Measurements from ENCODE around the gene AGPS.
"Not testable (repeated sequence)": the region's sequence is repeated elsewhere in the genome, so short reads cannot be mapped to it uniquely, and the experiment has no call there.

Gene AGPS

DNA sequence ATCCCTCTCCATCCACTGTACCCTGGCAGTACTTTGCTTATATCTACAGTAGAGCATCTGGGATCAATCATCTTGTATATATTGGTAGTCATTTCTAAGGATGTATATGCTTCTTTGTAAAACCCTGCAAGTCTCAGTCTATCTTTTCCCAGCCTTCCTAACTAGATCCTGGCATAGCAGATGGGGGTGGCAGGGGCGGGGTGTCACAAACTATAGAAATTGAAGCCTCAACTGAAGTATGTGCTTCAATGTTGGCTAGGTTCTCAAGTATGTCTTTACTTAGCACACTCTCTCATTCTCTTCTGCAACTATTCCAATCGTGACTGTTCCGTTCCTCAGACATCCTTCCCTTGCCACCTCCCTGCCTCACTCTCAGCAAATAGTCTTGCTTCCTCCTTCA, 30.1 kb upstream of the AGPS start:
- TF ChIP-seq, protein P1, sequence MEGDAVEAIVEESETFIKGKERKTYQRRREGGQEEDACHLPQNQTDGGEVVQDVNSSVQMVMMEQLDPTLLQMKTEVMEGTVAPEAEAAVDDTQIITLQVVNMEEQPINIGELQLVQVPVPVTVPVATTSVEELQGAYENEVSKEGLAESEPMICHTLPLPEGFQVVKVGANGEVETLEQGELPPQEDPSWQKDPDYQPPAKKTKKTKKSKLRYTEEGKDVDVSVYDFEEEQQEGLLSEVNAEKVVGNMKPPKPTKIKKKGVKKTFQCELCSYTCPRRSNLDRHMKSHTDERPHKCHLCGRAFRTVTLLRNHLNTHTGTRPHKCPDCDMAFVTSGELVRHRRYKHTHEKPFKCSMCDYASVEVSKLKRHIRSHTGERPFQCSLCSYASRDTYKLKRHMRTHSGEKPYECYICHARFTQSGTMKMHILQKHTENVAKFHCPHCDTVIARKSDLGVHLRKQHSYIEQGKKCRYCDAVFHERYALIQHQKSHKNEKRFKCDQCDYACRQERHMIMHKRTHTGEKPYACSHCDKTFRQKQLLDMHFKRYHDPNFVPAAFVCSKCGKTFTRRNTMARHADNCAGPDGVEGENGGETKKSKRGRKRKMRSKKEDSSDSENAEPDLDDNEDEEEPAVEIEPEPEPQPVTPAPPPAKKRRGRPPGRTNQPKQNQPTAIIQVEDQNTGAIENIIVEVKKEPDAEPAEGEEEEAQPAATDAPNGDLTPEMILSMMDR (IDR thresholded peaks at IDR 0.05; ENCODE audit: low read depth, low read length, missing control alignments) = no peak
- DNase-seq (ENCODE audit: extremely low read depth, low read depth) = no peak
- H3K4me3 ChIP-seq (replicated peaks; ENCODE audit: low read depth, low read length) = no peak overlapping the region

DNA sequence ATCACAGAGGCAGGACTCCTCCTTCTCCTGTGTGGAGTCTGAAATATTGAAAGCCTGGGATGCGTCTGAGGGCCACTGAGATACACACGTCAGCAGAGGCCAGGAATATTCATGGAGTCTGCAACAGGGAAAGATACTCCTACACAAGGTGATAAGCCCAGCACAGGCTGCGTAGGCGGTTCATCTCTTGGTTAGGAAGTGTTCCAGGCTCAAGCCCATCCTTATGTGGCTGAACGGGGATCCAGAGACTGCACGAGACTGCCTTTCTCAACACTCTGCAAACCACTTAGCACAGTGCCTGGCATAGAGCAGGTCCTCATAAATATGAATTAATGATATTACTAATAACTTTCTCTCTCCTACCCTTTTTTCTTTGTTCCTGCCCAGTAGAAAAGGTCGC, 29.2 kb upstream of the AGPS start:
- no peak overlapping the region for H3K4me3 ChIP-seq (replicated peaks; ENCODE audit: low read depth, low read length)
- no peak for DNase-seq (ENCODE audit: extremely low read depth, low read depth)
- TF ChIP-seq, protein P1 (IDR thresholded peaks at IDR 0.05; ENCODE audit: low read depth, low read length, missing control alignments) = no peak

DNA sequence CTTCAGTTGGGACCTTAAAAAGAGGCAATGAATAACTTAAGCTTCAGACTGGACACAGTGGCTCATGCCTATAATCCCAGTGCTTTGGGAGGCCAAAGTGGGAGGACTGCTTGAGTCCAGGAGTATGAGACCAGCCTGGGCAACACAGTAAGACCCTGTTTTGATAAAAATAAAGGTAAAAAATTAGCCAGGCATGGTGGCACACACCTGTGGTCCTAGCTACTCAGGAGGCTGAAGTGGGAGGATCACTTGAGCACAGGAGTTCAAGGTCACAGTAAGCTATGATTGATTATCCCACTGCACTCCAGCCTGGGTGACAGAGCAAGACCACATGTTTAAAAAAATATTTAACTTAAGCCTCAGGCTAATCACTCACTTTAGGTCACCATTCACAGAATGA, 26.8 kb upstream of the AGPS start:
- not testable (repeated sequence) for H3K4me3 ChIP-seq (replicated peaks; ENCODE audit: low read depth, low read length); DNase-seq (ENCODE audit: extremely low read depth, low read depth)

DNA sequence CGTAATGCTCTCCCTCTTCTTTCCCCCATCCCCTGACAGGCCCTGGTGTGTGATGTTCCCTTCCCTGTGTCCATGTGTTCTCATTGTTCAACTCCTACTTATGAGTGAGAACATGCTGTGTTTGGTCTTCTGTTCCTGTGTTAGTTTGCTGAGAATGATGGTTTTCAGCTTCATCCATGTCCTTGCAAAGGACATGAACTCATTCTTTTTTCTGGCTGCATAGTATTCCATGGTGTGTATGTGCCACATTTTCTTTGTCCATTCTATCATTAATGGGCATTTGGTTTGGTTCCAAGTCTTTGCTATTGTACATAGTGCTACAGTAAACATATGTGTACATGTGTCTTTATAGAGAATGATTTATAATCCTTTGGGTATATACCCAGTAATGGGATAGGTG, 24.6 kb upstream of the AGPS start:
- H3K4me3 ChIP-seq (replicated peaks; ENCODE audit: low read depth, low read length); DNase-seq (ENCODE audit: extremely low read depth, low read depth): not testable (repeated sequence)

DNA sequence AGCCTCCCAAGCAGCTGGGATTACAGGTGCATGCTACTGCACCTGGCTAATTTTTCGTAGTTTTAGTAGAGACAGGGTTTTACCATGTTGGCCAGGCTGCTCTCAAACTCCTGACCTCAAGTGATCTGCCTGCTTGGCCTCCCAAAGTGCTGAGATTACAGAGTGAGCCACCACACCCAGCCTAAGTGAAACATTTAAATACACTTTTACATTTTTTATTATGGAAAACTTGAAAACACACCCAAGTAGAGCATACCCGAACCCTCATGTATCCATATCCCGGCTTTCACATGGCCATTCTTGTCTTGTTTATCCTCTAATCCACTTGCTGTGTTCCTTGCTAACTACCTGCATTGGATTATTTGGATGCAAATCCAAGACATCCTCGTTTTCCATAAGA, 13.2 kb upstream of the AGPS start:
- no peak overlapping the region for H3K4me3 ChIP-seq (replicated peaks; ENCODE audit: low read depth, low read length)
- TF ChIP-seq, protein P1 (IDR thresholded peaks at IDR 0.05; ENCODE audit: low read depth, low read length, missing control alignments) = no peak
- DNase-seq (ENCODE audit: extremely low read depth, low read depth) = no peak

DNA sequence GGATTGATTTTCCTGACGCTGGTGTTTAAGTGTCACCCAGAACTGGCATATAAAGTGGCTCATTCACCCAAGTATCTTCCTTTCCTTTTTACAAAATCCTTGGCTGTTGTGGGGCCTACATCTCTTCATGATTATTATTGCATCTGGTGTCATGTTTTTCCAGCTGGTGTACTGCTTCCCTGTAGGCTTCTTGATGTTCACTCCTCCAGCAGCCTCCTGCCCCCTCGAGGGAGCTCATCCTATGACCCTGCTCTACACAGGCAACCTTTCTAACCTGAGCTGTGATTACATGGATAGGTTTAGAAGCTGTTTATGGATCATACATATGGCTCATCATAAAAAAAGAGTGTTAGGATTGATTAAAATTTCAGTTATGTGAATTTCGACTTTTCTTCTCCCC, 12.4 kb upstream of the AGPS start:
- no peak for DNase-seq (ENCODE audit: extremely low read depth, low read depth)
- H3K4me3 ChIP-seq (replicated peaks; ENCODE audit: low read depth, low read length) = no peak overlapping the region
- TF ChIP-seq, protein P1 (IDR thresholded peaks at IDR 0.05; ENCODE audit: low read depth, low read length, missing control alignments) = no peak

DNA sequence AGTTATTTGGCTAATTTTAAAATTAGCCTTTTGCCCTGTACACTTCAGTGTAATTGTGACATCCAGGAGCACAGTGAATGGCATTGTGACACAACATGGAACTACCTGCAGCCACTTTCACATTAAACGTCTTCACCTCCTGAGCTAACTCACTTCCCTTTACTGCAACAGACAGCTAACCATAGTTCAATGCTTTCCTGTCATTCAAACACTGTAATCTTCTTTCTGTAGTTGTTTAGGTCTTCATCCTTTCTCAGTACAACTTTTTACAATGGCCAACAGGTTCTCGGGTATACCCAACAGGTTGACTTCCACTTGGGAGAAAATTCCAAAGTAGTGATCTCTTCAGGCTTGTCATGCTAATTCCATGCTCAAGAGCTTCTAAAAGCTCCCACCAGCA, 8.6 kb upstream of the AGPS start:
- H3K4me3 ChIP-seq (replicated peaks; ENCODE audit: low read depth, low read length) = no peak overlapping the region
- DNase-seq (ENCODE audit: extremely low read depth, low read depth) = no peak
- TF ChIP-seq, protein P1 (IDR thresholded peaks at IDR 0.05; ENCODE audit: low read depth, low read length, missing control alignments) = no peak

DNA sequence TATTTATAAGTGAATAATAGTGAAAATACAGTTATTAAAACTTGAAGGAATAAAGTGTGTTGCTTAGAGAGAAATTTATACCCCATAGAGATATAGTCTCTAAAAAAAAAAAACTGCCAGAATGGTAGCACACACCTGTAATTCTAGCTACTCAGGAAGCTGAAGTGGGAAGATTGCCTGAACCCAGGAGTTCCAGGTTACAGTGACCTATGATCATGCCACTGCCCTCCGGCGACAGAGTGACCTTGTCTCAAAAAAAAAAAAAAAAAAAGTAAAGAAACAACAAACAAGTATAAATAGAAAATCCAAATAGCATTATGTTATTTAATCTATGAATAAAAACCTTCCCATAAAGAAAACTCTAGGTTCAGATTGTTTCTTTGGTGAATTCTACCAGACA, 7.4 kb upstream of the AGPS start:
- no peak overlapping the region for H3K4me3 ChIP-seq (replicated peaks; ENCODE audit: low read depth, low read length)
- DNase-seq (ENCODE audit: extremely low read depth, low read depth) = no peak
- TF ChIP-seq, protein P1 (IDR thresholded peaks at IDR 0.05; ENCODE audit: low read depth, low read length, missing control alignments) = no peak
